Neural crest cell (in vitro differentiated cells): ENCODE results near the gene FFAR2. TPM values are rescaled to one million over a fixed set of nuclear protein-coding genes. Genes with fewer than 3 reads are reported as not detected.

Experiments used
- DNase-seq: peaks from one replicate; pipeline ENCODE4 v3.0.0; 2021; ENCODE audit warnings: low read depth, mixed read lengths, low spot score
- H3K27ac Mint-ChIP-seq: one replicate; pipeline ENCODE4 v1.8.0; 2021; ENCODE audit warnings: mild to moderate bottlenecking, mixed read lengths; ENCODE audit not compliant: unreplicated experiment
- H3K27me3 Mint-ChIP-seq: 2 replicates; pipeline ENCODE4 v1.8.0; 2021; ENCODE audit warnings: low read depth, mild to moderate bottlenecking, mixed read lengths
- H3K36me3 Mint-ChIP-seq: 2 replicates; pipeline ENCODE4 v1.8.0; 2021; ENCODE audit warnings: low read depth, mild to moderate bottlenecking, mixed read lengths
- H3K4me1 Mint-ChIP-seq: 2 replicates; pipeline ENCODE4 v1.8.0; 2021; ENCODE audit warnings: mixed read lengths
- H3K4me3 Mint-ChIP-seq: one replicate; pipeline ENCODE4 v1.8.0; 2021; ENCODE audit warnings: mild to moderate bottlenecking, mixed read lengths
- H3K9me3 Mint-ChIP-seq: 2 replicates; pipeline ENCODE4 v1.8.0; 2021; ENCODE audit warnings: mixed read lengths
- total RNA-seq: library from RNA; stranded (reverse); gene quantifications from 2 replicates; pipeline ENCODE4 v1.2.1, GENCODE V29; 2021
- TF ChIP-seq, protein P1 (sequence below): fragments of 200-600 bp; sonication (generic); conservative IDR thresholded peaks from 2 replicates; pipeline ENCODE4 v1.5.0; 2021; ENCODE audit warnings: antibody characterized with exemption, mild to moderate bottlenecking

FFAR2 gene
- total RNA-seq, 1 donor from 2014 or later, result not detected

DNA sequence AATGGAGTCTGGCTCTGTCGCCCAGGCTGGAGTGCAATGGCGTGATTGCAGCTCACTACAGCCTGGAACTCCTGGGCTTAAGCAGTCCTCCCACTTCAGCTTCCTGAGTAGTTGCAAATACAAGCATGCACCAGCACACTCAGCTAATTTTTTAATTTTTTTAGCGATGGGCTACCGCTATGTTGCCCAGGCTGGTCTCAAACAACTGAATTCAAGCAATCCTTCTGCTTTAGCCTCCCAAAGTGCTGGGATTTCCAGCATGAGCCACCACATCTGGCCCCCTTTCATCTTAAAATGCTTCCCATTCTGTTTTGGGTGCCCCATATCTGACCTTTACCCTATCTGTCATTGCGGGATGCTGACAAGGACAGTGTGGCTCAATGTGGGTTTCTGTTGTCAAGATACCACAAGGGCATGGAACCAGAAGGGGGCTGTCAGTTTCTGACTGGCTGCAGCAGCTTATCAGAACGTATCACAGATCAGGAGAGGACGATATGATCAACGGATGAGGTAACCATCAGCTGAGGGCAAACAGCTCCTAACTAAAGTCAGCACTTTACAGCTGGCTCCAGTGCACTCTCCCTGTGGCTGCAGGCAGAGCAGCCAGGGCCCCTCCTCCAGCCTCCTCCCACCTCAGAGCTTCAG, 44.8 kb upstream of the FFAR2 start:
- no peak overlapping the region for H3K4me3 Mint-ChIP-seq
- TF ChIP-seq, protein P1, sequence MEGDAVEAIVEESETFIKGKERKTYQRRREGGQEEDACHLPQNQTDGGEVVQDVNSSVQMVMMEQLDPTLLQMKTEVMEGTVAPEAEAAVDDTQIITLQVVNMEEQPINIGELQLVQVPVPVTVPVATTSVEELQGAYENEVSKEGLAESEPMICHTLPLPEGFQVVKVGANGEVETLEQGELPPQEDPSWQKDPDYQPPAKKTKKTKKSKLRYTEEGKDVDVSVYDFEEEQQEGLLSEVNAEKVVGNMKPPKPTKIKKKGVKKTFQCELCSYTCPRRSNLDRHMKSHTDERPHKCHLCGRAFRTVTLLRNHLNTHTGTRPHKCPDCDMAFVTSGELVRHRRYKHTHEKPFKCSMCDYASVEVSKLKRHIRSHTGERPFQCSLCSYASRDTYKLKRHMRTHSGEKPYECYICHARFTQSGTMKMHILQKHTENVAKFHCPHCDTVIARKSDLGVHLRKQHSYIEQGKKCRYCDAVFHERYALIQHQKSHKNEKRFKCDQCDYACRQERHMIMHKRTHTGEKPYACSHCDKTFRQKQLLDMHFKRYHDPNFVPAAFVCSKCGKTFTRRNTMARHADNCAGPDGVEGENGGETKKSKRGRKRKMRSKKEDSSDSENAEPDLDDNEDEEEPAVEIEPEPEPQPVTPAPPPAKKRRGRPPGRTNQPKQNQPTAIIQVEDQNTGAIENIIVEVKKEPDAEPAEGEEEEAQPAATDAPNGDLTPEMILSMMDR, result no peak
- no peaks in the 10 kb centered on the region for H3K36me3 Mint-ChIP-seq
- peaks cover 15% of the 10 kb centered on the region for H3K27me3 Mint-ChIP-seq
- DNase-seq, result no peak
- H3K9me3 Mint-ChIP-seq, result no peaks in the 10 kb centered on the region
- peak overlapping the region; percentile 50 for H3K27ac Mint-ChIP-seq
- H3K4me1 Mint-ChIP-seq, result peaks cover 5% of the 10 kb centered on the region

DNA sequence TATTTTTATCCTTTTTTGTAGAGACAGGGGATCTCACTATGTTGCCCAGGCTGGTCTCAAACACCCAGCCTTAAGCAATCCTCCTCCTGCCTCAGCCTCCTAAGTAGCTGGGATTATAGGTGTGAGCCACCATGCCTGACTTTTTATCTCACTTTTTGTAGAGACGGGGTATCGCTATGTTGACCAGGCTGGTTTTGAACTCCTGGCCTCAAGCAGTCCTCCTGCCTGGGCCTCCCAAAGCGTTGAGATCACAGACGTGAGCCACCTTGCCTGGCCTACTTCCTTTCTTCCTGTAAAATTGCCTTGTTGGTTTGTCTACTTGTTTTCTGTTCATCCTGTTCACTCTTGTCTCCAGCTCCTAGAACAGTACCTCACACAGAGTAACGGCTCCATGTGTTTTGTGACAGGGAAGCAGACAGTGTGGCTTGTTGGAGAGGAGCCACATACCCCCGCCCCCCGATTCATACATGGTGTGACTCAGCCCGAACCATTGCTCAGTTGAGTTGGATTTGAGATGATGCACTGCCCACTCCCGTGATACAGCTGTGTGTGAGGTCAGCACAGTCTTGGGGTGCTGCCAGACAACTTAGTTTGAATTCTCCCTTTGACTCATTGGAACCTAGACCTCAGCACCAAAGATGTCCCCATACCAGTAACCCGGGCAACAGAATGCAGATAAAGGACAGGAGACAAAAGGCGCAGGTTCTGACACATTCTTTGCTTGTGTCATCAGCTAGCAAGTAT, 43.0 kb upstream of the FFAR2 start:
- Mint-ChIP-seq H3K27me3 (peaks cover 29% of the 10 kb centered on the region), H3K27ac (no peak overlapping the region), H3K9me3 (no peaks in the 10 kb centered on the region), H3K4me1 (peaks cover 5% of the 10 kb centered on the region), H3K4me3 (no peak overlapping the region), H3K36me3 (no peaks in the 10 kb centered on the region)
- TF ChIP-seq, protein P1, result no peak
- DNase-seq, result no peak

DNA sequence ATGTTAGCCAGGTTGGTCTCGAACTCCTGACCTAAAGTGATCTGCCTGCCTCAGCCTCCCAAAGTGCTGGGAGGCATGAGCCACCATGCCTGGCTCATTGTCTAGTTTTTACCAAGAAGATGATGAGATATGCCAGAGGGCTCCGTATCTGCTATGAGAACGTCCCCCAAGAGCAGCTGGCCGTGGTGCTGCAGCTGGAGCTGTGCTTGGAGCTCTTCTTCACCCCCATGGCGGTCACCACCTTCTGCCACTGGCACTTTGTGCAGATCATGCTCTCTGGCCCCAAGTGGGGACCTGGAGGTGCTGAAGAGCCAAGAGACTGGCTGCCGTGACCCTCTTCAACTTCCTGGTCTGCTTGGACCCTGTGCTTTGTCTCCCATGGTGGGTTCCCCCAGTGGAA, 40.4 kb upstream of the FFAR2 start:
- Mint-ChIP-seq H3K4me3 (no peak overlapping the region), H3K36me3 (no peaks in the 10 kb centered on the region), H3K9me3 (no peaks in the 10 kb centered on the region), H3K4me1 (peaks cover 5% of the 10 kb centered on the region), H3K27me3 (peaks cover 47% of the 10 kb centered on the region), H3K27ac (no peak overlapping the region)
- DNase-seq, result no peak
- TF ChIP-seq, protein P1, result no peak

DNA sequence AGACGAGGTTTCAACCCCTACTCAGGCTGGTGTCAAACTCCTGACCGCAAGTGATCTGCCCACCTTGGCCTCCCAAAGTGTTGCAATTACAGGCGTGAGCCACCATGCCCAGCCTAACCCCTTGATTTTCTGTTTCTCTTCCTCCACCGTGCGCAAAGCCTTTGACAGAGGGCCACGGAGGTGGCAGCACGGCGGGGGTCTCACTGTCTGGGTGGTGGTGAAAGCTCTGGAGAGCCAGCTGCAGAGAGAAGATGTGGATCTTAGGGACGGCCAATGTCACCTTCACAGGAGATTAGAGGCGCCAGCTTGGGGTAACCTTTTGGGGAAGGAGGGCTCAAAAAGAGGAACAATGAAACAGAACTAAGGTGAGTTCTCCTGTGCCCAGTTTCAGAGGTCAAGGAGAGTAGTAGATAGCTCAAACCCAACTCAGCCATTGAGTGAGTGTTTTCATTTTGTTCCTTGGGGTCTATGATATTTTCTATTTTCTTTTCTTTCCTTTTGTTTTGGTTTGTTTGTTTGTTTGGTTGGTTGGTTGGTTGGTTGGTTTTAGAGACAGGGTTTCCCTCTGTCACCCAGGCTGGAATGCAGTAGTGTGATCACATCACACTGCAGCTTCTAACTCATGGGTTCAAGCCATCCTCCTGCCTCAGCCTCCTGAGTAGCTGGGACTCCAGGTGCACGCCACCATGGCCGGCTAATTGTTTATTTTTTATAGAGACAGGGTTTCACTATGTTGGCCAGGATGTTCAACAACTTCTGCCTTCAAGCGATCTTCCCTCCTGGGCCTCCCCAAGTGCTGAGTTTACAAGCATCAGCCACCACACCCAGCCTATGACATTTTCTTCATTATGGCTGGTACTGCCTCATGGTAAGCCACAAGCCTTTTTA, 39.5 kb upstream of the FFAR2 start:
- Mint-ChIP-seq H3K4me3 (no peak overlapping the region), H3K27ac (no peak overlapping the region), H3K36me3 (no peaks in the 10 kb centered on the region), H3K27me3 (peaks cover 52% of the 10 kb centered on the region), H3K9me3 (no peaks in the 10 kb centered on the region), H3K4me1 (peaks cover 5% of the 10 kb centered on the region)
- no peak for DNase-seq
- TF ChIP-seq, protein P1, result no peak

DNA sequence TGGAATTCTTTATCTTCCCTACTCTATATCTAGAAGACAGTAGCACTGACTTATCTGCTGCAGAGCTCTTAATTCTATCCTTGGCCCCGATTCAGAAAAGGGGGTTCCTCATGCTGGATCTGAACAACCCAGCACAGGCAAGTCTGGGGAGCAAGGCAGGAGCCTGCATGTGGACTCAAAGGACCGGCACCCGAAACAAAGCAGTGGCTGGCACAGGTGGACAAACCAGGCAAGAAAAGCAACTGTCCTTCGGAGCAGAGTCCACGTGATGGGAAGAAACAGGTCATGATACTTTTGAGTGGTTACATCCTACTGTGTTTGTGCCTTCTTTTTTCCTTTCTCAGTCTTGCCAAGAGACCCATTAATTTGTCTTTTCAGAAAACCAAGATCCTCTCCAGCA, 38.9 kb upstream of the FFAR2 start:
- no peaks in the 10 kb centered on the region for H3K36me3 Mint-ChIP-seq
- TF ChIP-seq, protein P1, result no peak
- H3K27me3 Mint-ChIP-seq, result peaks cover 59% of the 10 kb centered on the region
- H3K9me3 Mint-ChIP-seq, result no peaks in the 10 kb centered on the region
- no peak for DNase-seq
- H3K4me1 Mint-ChIP-seq, result peaks cover 5% of the 10 kb centered on the region
- no peak overlapping the region for H3K4me3 Mint-ChIP-seq
- H3K27ac Mint-ChIP-seq, result no peak overlapping the region
